Suprapubic skin (tissue), 4 donors: ENCODE data around the gene AGBL1.

Experiments
- EP300 ChIP-seq: sonication (generic); formaldehyde crosslinking; IDR thresholded peaks from one replicate; pipeline ENCODE4 v1.6.1; 2017; ENCODE audit warnings: antibody characterized with exemption
- POLR2A ChIP-seq, 2 donors: fragments of 450-650 bp; IDR thresholded peaks; one replicate each; pipeline ENCODE4 v1.6.1; 2017; ENCODE audit warnings: antibody characterized with exemption in 2 of 2, mild to moderate bottlenecking in 2 of 2, moderate library complexity in 2 of 2
- POLR2AphosphoS5 ChIP-seq, 3 donors: sonication (generic); formaldehyde crosslinking; IDR thresholded peaks; one replicate each; pipeline ENCODE4 v1.6.1; 2017; ENCODE audit warnings: antibody characterized with exemption in 3 of 3
- TF ChIP-seq, protein P1 (sequence below), 2 donors: fragments of 200-600 bp in 1 of 2; fragments of 450-650 bp in 1 of 2; sonication (generic) in 1 of 2; IDR thresholded peaks; one replicate each; pipeline ENCODE4 v1.5.1; 2016 to 2019; ENCODE audit warnings: antibody characterized with exemption in 2 of 2, mild to moderate bottlenecking in 1 of 2, moderate library complexity in 1 of 2

DNA sequence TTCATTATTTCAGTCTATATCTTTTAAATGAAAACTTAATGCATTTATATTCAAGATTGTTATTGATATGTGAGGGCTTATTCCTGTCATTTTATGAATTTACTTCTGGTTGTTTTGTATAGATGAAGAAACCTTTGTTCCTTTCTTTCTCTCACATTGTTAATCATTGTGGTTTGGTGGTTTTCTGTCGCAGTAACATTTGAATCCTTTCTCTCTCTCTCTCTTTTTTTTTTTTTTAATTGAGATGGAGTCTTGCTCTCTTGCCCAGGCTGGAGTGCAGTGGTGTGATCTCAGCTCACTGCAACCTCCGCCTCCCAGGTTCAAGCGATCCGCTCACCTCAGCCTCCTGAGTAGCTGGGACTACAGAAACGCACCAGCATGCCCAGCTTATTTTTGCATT lies 22.1 kb downstream of the AGBL1 start:
- TF ChIP-seq, protein P1, sequence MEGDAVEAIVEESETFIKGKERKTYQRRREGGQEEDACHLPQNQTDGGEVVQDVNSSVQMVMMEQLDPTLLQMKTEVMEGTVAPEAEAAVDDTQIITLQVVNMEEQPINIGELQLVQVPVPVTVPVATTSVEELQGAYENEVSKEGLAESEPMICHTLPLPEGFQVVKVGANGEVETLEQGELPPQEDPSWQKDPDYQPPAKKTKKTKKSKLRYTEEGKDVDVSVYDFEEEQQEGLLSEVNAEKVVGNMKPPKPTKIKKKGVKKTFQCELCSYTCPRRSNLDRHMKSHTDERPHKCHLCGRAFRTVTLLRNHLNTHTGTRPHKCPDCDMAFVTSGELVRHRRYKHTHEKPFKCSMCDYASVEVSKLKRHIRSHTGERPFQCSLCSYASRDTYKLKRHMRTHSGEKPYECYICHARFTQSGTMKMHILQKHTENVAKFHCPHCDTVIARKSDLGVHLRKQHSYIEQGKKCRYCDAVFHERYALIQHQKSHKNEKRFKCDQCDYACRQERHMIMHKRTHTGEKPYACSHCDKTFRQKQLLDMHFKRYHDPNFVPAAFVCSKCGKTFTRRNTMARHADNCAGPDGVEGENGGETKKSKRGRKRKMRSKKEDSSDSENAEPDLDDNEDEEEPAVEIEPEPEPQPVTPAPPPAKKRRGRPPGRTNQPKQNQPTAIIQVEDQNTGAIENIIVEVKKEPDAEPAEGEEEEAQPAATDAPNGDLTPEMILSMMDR (IDR thresholded peaks at IDR 0.05): no peak
- TF ChIP-seq POLR2A (IDR thresholded peaks at IDR 0.05): no peak
- TF ChIP-seq POLR2AphosphoS5 (IDR thresholded peaks at IDR 0.05): no peak
- no peak for TF ChIP-seq EP300
